Activated naive CD8-positive, alpha-beta T cell (primary cell): ENCODE measurements around the gene ECSIT.
"Not testable (repeated sequence)": the region's sequence is repeated elsewhere in the genome, so short reads cannot be mapped to it uniquely, and the experiment has no call there.

Source experiments
- H3K27ac Mint-ChIP-seq: one replicate; pipeline ENCODE4 v1.8.0; 2021; ENCODE audit warnings: mixed read lengths
- H3K27me3 Mint-ChIP-seq: one replicate; pipeline ENCODE4 v1.8.0; 2021; ENCODE audit warnings: mixed read lengths
- H3K36me3 Mint-ChIP-seq: one replicate; pipeline ENCODE4 v1.8.0; 2021; ENCODE audit warnings: mixed read lengths
- H3K4me1 Mint-ChIP-seq: one replicate; pipeline ENCODE4 v1.8.0; 2021; ENCODE audit warnings: low read depth, mixed read lengths
- H3K4me3 Mint-ChIP-seq: one replicate; pipeline ENCODE4 v1.8.0; 2021; ENCODE audit warnings: mild to moderate bottlenecking, mixed read lengths
- H3K9me3 Mint-ChIP-seq: one replicate; pipeline ENCODE4 v1.8.0; 2021; ENCODE audit warnings: low read depth, mixed read lengths

Gene ECSIT

DNA sequence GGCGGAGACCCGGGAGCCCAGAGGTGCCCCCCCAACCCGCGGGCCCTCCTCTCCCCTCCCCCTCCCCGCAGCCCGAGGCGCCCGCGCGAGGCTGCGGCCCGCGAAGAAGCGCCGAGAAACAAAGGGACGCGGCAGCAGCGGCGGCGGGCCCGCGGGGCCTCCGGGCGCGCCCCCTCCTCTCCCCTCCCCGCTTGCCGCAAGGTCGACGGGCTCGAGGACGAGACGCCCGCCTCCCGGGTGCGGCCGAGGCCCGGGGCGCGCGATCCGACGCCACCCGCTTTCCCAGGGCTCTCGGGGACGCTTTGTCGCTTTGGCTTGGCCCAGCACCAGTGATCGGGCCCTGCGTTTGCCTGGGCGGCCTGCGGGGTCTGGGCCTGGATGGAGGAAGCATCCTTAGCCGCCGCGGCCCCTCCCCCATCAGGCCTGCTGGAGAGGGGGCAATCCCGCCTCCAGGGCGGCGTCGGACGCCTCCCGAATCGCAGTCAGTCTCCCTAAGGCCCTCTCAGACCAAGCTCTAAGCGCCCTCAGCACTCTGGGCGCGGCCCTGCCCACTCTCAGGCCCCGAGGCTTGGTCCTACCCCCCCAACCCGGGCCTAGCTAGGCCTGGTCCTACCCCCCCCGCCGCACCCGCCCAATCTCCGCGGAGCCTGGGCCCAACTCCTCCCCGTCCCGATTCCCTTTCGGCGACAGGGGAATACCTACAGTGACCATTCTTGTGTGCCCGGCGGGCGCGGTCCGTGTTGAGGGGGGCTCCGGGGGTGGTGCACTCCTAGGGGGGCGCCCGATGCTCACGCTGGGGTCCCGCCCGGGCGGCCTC, 48.8 kb downstream of the ECSIT start:
- no peak overlapping the region for H3K4me3 Mint-ChIP-seq
- H3K36me3 Mint-ChIP-seq: peaks cover under 1% of the 10 kb centered on the region
- peaks cover 13% of the 10 kb centered on the region for H3K27me3 Mint-ChIP-seq
- peaks cover 19% of the 10 kb centered on the region for H3K4me1 Mint-ChIP-seq
- no peak overlapping the region for H3K27ac Mint-ChIP-seq
- H3K9me3 Mint-ChIP-seq: no peaks in the 10 kb centered on the region

DNA sequence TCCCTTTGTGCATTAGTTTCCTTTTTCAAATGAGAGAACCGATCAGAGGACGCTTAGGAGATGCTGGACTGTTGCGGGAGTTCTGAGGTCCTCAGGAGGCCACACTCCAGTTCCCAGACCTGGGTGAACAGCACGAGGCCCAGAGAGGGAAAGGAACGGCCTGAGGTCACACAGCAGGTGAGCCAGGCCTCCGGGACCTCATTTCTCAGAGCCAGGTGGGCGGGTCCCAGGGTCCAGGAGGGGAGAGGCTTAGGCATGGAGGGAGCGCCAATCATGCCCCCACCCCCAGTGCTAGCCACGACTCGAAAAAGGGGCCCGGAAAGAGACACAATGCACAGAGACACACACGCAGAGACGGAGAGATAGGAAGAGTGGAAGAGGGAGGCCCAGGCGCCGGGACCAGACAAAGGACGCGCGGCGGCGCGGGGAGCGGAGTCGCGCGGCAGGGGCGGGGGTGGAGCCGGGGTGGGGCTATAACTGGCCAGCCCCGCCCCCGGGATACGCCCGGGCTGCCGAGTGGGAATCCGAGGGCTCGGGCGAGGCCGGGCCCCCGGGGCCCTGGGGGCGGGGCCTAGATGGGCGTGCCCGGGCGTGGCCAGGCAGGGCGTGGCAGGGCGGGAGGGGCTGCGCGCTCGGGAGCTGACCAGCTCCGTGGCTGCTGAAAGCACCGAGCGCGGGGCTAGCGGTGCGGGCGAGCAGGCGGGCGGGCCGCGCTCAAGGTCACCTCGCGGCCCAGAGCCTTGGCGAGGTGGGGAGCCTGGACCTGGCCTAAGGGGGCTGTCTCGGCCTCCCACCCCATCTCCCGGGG, 49.6 kb downstream of the ECSIT start:
- no peaks in the 10 kb centered on the region for H3K36me3 Mint-ChIP-seq
- H3K4me1 Mint-ChIP-seq: peaks cover 19% of the 10 kb centered on the region
- no peak overlapping the region for H3K27ac Mint-ChIP-seq
- H3K9me3 Mint-ChIP-seq: no peaks in the 10 kb centered on the region
- H3K4me3 Mint-ChIP-seq: no peak overlapping the region
- peaks cover 13% of the 10 kb centered on the region for H3K27me3 Mint-ChIP-seq

DNA sequence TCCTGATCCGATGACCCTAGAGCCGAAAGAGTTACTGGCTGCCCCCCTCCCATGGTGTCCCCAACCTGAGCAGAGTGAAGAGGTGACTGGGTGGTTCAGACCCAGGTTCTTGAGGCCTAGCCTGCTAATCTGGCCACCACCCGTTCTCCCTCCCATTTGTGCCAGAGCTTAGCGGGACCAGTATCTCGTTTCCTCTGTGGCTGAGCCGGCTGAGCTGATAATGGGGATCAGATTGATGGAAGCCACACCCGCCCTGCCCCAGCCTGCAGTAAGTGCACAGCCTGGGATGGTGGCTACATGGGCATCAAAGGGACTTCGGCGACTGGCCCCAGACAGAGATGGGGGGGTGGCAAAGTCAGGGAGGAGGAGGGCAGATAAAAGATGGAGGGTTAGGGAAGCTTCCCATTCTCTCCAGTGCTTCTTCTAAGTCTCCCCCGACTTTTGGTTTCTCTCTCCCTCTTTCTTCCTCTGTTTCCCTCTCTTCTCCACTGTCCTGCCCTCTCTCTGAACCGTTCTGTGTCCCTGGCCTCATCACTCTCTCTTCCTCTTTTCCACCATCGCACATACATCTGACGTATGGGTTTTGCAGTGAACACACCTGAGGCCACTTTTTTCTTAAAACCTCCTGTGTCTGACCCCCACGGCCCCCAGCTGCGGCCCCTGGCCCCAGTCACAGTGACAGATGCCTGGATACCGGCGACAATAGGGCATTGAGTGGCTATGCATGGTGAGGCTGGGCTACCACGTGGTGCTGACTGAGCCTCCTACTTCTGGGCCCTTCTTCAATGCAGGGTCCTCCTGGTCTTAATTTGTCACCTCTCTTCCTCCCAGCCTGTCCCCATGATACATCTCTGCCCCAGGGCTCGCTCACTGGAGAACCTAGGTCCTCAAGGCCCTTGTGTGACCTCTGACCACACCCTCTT, 50.5 kb downstream of the ECSIT start:
- Mint-ChIP-seq H3K27me3 (peaks cover 13% of the 10 kb centered on the region), H3K27ac (no peak overlapping the region), H3K4me3 (no peak overlapping the region), H3K4me1 (peaks cover 19% of the 10 kb centered on the region), H3K9me3 (no peaks in the 10 kb centered on the region), H3K36me3 (no peaks in the 10 kb centered on the region)

DNA sequence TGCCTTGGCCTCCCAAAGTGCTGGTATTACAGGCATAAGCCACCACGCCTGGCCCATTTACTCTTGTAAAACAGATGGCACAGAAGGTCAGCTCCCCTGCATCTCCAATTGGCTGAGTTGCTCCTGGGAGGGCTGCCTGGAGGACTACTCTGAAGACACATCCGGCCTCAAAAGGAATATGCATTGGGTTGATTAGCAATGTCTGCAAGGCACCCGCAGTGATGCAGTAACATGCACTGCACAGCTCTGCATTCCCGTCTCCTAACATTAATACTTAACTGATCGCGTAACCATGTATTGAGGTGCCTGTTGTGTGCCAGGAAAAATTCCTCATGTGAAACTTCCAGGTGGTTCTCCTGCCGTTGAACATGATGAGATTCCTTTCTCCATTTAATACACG, 53.1 kb downstream of the ECSIT start:
- H3K4me3 Mint-ChIP-seq: no peak overlapping the region
- H3K27me3 Mint-ChIP-seq: peaks cover 7% of the 10 kb centered on the region
- H3K4me1 Mint-ChIP-seq: peaks cover 5% of the 10 kb centered on the region
- no peak overlapping the region for H3K27ac Mint-ChIP-seq
- H3K9me3 Mint-ChIP-seq: no peaks in the 10 kb centered on the region
- no peaks in the 10 kb centered on the region for H3K36me3 Mint-ChIP-seq

DNA sequence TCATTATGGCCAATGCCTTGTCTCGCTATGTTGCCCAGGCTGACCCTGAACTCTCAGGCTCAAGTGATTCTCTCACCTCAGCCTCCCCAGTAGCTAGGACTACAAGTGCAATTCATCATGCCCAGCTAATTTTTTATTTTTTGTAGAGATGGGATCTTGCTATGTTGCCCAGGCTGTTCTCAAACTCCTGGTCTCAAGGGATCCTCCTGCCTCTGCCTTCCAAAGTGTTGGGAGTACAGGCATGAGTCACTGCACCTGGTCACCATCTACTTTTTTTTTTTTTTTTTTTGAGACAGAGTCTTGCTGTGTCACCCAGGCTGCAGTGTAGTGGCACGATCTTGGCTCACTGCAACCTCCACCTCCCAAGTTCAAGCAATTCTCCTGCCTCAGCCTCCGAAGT, 53.6 kb downstream of the ECSIT start:
- H3K27me3 Mint-ChIP-seq, H3K9me3 Mint-ChIP-seq, H3K4me1 Mint-ChIP-seq, H3K4me3 Mint-ChIP-seq, H3K27ac Mint-ChIP-seq, H3K36me3 Mint-ChIP-seq: not testable (repeated sequence)

DNA sequence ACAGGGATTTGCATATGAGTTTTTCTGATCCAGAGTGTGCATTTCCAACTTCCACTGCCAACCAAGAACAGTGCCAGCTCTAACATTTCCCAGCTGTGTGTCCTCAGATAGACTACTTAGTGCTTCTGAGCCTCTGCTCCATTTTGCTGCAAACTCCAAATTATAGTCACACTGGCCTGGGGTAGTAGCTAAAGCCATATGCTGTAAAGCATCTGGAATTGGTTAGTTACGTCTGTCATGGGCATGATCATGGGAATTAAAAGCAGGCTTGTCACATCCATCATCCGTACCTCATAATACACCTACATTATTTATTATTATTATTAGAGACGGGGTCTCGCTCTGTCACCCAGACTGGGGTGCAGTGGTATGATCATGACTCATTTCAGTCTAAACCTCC, 55.2 kb downstream of the ECSIT start:
- H3K27ac Mint-ChIP-seq: no peak overlapping the region
- H3K9me3 Mint-ChIP-seq: no peaks in the 10 kb centered on the region
- no peak overlapping the region for H3K4me3 Mint-ChIP-seq

DNA sequence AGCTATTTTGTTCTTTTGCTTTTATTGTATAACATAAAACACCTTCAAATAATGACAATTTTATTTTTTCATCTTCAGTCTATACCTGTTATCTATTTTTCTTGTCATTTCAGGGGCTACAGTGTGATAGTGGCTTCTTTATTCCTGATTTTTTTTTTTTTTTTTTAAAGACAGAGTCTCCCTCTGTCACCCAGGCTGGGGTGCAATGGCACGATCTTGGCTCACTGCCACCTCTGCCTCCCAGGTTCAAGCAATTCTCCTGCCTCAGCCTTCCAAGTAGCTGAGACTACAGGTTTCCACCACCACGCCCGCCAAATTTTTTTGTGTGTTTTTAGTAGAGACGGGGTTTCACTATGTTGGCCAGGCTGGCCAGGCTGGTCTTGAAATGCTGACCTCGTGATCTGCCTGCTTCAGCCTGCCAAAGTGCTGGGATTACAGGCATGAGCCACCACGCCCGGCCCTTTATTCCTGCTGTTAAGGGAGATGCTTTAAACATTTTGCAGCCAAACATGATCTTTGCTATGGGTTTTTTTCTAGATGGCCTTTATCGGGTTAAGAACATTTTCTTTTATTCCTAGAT, 60.6 kb downstream of the ECSIT start:
- H3K9me3 Mint-ChIP-seq, H3K27ac Mint-ChIP-seq, H3K27me3 Mint-ChIP-seq, H3K4me1 Mint-ChIP-seq, H3K36me3 Mint-ChIP-seq, H3K4me3 Mint-ChIP-seq: not testable (repeated sequence)

More for the DNA sequence above, 55.2 kb downstream of the ECSIT start:
- Mint-ChIP-seq H3K27me3 (peaks cover 3% of the 10 kb centered on the region), H3K36me3 (no peaks in the 10 kb centered on the region), H3K4me1 (peaks cover under 1% of the 10 kb centered on the region)

DNA sequence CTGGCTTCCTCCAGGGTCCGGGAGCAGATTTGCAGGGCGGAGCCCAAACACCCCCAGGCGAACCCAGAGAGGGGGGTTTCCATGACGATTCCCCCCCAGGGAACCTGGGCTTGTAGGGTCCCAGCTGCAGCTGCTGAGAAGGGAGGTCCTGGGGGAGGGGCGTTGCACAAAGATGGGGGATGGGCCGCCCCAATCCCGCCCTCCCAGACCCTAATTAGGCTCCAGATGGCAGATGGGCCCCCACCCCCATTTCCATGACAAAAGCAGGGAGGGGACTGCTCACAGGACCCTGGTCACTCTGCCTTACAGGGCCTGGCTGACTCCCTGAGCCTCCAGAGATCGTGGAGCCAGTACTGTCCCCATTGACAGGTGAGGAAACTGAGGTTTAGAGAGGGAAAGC, 63.3 kb downstream of the ECSIT start:
- H3K9me3 Mint-ChIP-seq: no peaks in the 10 kb centered on the region
- no peak overlapping the region for H3K4me3 Mint-ChIP-seq
- no peaks in the 10 kb centered on the region for H3K4me1 Mint-ChIP-seq
- H3K27ac Mint-ChIP-seq: no peak overlapping the region
- no peaks in the 10 kb centered on the region for H3K36me3 Mint-ChIP-seq
- peaks cover under 1% of the 10 kb centered on the region for H3K27me3 Mint-ChIP-seq

DNA sequence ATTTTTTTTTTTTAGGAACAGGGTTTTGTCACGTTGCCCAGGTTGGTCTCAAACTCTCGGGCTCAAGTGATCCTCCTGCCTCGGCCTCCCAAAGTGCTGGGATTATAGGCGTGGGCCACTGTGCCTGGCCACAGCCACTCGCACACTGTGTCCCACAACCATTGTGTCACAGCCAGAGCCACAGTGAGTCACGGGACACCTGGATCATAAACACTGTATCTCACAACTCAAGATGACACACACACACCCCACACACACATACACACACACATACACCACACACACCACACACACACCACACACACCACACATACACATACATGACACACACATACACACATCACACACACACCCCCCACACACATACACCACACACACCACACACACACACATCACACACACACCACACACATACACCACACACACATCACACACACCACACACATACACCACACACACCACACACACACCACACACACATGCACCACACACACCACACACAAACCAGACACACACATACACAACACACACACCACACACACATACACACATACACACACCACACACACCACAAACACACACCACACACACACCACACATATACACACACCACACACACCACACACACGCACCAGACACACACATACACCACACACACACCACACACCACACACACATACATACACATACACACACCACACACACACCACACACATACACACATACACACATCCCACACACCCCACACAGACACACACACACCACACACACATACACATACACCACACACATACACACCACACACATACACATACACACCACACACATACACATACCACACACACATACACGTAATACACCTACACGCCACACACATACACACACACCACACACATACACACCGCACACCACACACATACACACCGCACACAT, 64.3 kb downstream of the ECSIT start:
- Mint-ChIP-seq H3K4me1 (no peaks in the 10 kb centered on the region), H3K9me3 (no peaks in the 10 kb centered on the region), H3K27ac (no peak overlapping the region), H3K27me3 (peaks cover 8% of the 10 kb centered on the region), H3K36me3 (no peaks in the 10 kb centered on the region), H3K4me3 (no peak overlapping the region)

DNA sequence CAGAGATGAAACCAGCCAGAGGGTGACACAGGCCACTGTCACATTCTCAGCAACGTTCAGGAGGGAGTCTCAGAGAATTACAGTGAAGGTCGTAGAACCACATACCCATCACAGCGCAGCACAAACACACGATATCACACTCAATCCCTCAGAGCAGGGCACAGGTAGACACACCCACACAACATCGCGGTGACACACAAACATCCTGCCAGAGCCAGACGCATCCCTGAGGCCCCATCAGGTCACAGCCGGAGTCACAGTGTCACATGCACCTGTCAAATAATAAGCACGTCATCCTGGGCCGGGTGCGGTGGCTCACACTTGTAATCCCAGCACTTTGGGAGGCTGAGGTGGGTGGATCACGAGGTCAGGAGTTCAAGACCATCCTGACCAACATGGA, 65.5 kb downstream of the ECSIT start:
- no peaks in the 10 kb centered on the region for H3K36me3 Mint-ChIP-seq
- H3K27me3 Mint-ChIP-seq: peaks cover 8% of the 10 kb centered on the region
- no peak overlapping the region for H3K27ac Mint-ChIP-seq
- no peaks in the 10 kb centered on the region for H3K4me1 Mint-ChIP-seq
- no peak overlapping the region for H3K4me3 Mint-ChIP-seq
- H3K9me3 Mint-ChIP-seq: no peaks in the 10 kb centered on the region

DNA sequence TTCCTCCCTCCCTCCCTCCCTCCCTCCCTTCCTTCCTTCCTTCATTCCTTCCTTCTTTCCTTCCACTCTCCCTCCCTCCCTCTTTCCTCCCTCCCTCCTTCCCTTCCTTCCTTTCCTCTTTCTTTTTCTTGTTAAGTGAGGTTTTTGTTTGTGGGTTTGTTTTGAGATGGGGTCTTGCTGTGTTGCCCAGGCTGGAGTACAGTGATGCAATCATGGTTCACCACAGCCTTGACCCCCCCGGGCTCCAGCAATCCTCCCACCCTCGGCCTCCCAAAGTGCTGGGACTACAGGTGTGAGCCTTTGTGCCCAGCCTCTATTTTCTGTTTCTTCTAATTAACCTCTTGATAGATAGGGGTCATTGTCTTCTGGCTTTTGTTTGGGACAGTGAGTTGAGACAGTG, 67.5 kb downstream of the ECSIT start:
- H3K4me1 Mint-ChIP-seq: no peaks in the 10 kb centered on the region
- no peak overlapping the region for H3K27ac Mint-ChIP-seq
- no peaks in the 10 kb centered on the region for H3K36me3 Mint-ChIP-seq
- H3K27me3 Mint-ChIP-seq: peaks cover 8% of the 10 kb centered on the region
- no peaks in the 10 kb centered on the region for H3K9me3 Mint-ChIP-seq
- no peak overlapping the region for H3K4me3 Mint-ChIP-seq

DNA sequence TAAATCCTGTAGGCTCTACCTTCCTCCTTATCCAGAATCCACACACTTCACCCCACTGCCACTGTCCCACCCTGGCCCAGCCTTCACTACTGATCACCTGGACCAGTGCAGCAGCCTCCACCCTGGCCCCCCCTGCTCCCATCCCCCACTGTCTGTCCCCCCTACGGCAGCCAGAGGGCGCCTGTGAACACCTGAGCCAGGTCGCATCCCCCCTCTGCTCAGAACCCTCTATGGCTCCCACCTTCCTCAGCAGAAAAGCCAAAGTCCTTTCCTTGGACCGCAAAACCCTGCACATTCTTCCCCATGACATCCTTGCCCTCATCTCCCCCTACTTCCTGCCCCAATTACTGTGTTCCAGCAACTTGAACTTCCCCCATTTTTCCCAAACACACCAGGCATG, 68.7 kb downstream of the ECSIT start:
- Mint-ChIP-seq H3K36me3 (no peaks in the 10 kb centered on the region), H3K27ac (no peak overlapping the region), H3K9me3 (no peaks in the 10 kb centered on the region), H3K4me1 (no peaks in the 10 kb centered on the region), H3K4me3 (no peak overlapping the region), H3K27me3 (peaks cover 8% of the 10 kb centered on the region)

DNA sequence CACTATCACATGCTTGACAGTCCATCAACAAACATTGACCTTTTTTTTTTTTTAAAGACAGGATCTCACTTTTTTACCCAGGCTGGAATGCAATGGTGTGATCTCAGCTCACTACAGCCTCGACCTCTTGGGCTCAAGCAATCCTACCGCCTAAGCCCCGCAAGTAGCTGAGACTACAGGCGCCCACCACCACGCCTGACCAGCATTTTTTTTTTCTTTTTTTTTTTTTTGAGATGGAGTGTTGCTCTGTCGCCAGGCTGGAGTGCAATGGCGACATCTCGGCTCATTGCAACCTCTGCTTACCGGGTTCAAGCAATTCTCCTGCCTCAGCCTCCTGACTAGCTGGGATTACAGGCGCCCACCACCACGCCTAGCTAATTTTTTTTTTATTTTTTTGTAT, 70.0 kb downstream of the ECSIT start:
- not testable (repeated sequence) for H3K9me3 Mint-ChIP-seq, H3K27me3 Mint-ChIP-seq, H3K27ac Mint-ChIP-seq, H3K4me3 Mint-ChIP-seq, H3K4me1 Mint-ChIP-seq, H3K36me3 Mint-ChIP-seq
